ENCODE measurements around the gene BCO2. TPM values are rescaled to one million over a fixed set of nuclear protein-coding genes. Genes with fewer than 3 reads are reported as not detected.

Gene BCO2
- total RNA-seq, 1 donor from 2014 or later = 1.7 TPM

DNA sequence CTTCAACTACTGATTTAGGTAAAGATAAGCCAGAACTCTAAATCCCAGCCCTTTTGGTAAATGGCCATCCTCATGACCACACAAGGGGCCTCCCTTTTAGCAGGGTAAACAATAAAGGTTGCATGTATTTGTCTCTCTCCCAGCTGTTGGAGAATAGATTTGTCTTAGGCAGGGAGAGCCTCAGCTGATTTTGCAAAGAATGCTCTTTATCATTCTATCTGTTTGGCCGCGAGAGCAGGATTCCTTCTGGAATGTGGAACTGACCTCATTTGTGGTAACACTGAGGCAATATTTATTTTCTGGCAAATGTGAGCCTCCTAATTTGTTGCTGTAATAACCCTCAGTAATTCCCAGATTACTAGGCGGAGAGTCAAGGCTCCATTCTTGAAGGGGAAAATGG lies 66.2 kb downstream of the BCO2 start:
- intact Hi-C loops (cut with micrococcal nuclease) = no loop called here

GRCh38 chr11:112247201-112247600 lies 71.9 kb downstream of the BCO2 start:
- intact Hi-C loops (cut with micrococcal nuclease) = no loop called here

DNA sequence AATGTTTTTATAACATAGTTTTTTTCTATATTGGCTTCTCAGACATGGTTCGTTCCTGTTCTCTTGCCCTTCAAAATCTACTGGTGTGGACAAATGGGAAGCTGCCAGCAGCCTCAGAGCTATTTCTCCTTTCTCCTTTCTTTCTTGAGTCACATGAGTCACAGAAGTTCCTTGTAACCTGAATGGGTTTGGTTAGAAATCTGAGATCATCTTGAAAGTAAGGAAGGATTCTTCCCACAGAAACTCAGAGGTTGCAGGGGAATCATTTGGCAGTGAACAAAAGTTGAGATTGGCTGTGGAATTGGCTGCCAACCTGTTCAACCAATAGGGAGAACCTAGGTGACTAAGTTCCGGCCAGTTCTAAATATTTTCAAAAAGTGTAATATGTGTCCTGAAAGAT lies 72.9 kb downstream of the BCO2 start:
- intact Hi-C loops (cut with micrococcal nuclease) = no loop called here

- intact Hi-C loops (cut with micrococcal nuclease) = no loop called here
Measured at GRCh38 chr11:112249871-112250610, 74.7 kb downstream of the BCO2 start.

DNA sequence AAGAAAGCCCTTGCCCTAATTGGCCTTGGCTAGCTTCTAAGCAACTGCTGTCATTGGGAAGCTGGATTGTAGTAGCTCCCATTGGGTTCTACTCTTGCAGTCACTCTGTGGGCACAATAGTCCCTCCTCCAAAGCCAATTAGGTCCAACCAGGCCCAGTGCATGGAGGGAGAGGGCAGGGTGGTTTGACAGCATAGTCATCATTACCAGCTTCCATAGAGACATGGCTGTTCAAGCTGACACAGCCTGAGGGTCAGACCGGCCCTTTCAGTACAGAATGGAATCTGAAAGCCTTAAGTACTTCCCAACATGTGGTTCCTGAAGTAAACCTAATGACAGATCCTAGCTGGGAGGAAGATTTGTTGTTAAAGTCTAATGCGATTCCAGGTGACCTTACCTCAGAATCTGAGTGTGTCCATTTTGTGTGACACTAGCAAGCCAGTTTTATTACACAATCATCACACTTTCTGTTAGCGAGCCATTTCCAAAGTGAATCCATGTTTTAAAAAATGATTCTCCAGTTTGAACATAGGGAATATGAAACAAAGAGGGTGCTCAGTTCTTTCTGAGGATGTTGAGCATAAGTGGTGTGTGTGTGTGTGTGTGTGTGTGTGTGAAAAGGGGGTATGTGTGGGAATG lies 78.4 kb downstream of the BCO2 start:
- intact Hi-C loops (cut with micrococcal nuclease) = no loop called here

DNA sequence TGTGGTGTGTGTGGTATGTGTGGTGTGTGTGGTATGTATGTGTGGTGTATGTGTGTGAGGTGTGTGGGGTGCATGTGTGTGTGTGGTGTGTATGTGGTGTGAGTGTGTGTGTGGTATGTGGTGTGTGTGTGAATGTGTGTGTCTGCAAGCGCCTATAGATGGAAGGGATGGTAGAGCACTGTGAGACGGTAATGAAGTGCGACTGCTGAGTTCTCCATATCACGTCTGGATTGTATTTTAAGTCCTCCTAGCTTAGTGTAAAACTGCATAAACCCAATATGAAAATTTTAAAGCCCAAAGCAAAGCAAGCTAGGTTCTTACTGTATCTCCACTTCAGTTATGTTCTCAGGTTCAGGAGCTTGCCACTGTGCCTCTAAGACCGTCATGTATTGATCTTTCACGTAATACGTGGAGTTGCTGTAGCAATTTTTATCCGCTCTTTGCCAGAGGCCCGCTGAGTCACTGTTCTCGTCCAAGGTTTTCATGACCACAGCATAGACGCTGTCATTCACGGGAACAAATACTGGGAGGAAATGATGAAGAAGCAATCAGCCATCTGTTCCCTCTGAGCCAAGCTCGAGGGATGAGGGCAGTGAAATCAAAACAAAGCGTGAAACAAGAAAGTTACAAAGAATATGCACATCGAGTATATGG lies 79.9 kb downstream of the BCO2 start:
- intact Hi-C loops (cut with micrococcal nuclease) = no loop called here

DNA sequence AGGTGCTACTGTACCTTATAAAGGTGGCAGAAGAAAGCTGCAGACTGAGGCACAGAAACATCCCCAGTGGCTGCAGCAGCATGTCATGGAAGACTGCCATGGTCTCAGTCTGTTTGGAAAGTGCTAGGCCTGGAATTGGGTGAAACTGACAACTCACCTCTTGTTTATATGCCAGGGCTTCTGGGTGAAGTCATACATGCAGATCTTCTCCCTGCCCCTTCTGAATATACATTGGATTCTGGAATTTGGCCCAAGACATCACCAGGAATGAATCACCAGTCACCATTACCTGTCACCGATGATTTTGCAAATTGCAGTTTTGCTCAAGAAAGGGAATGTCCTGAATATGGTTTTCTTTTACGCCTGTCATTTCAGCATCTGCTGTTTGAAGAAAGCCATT lies 85.2 kb downstream of the BCO2 start, which contains the start of gene PLET1:
PLET1 (minus strand) TSS at position 371 of the 400 bp plus-strand sequence; CDS start at position 100, 271 bp downstream.
- intact Hi-C loops (cut with micrococcal nuclease) = no loop called here

DNA sequence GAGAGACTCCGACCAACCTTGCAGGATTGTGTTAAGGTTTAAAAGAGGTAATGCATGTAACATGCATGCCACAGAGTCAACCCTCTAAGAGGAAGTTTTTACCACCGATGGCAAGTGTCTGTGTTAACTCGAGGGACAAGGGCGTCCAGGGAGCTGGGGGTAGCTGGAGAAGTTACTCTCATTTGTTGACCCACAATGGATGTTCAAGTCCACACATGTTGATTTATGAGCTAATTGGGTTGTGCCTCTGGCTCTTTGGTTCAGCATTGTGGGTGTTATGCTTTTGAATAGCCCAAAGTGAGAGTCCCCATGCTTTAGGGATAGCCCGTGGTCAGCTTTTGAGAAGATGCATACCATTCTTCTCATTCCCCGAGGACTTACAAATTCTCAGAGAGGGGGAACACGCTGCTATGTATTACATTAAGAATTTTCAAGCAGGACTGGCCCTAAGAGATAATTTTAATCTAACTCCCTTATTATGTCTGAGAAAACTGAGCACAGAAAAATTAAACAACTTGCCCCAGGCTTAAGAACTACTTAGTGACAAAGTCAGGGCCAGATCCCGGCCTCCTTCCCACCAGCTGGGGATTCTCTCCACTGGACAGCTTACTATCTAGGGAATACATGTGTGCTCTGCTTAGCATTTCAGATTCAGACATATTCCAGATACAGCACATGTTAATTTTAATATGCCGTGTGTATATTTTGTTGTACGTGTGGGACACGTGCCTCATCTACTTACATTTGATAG lies 90.5 kb downstream of the BCO2 start:
- intact Hi-C loops (cut with micrococcal nuclease) = no loop called here

- intact Hi-C loops (cut with micrococcal nuclease) = no loop called here
Measured at GRCh38 chr11:112266410-112266778, 91.1 kb downstream of the BCO2 start.

GRCh38 chr11:112267188-112267591 lies 91.9 kb downstream of the BCO2 start:
- intact Hi-C loops (cut with micrococcal nuclease) = no loop called here

DNA sequence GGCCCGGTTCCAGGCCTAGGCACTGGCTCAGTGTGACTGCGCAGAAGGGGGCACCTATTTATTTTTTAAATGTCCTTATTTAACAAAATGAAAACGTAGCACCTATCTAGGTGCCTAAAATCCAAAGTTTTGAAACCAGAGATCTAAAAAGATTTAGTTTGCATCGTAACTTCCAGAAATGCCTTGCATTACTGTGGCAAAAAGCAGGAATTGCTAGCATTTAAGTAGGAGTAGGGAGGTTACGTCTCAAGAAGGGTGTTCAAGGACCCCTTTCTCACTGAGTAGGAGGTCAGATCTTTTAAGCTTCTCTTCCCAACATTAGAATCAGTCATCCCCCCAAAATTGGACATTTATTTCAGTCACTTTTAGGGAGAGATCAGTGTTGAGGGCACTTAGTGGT lies 93.1 kb downstream of the BCO2 start:
- intact Hi-C loops (cut with micrococcal nuclease) = no loop called here

Other genes starting within 250 kb of the BCO2 start
- gene DIXDC1, start 238.2 kb upstream of the BCO2 start, total RNA-seq = 6.5 and 7.7 TPM in 2 replicates
- gene DLAT, start 150.1 kb upstream of the BCO2 start, total RNA-seq = 31.1 and 31.7 TPM in 2 replicates
- gene PIH1D2, start 101.5 kb upstream of the BCO2 start, total RNA-seq = not detected in 2 replicates
- 20.6 and 22.5 TPM in 2 replicates for gene NKAPD1, start 101.2 kb upstream of the BCO2 start, total RNA-seq
- gene TIMM8B, start 88.8 kb upstream of the BCO2 start, total RNA-seq = 52.0 and 60.2 TPM in 2 replicates
- 84.0 and 86.2 TPM in 2 replicates for gene SDHD, start 88.6 kb upstream of the BCO2 start, total RNA-seq
- gene IL18, start 11.4 kb upstream of the BCO2 start, total RNA-seq = 0.17 and 0.39 TPM in 2 replicates
- 0.46 TPM in 1 of 2 replicates, not detected in the other for gene TEX12, start 8.1 kb upstream of the BCO2 start, total RNA-seq
- 23.5 and 24.8 TPM in 2 replicates for gene PTS, start 50.9 kb downstream of the BCO2 start, total RNA-seq
- gene PLET1, start 85.3 kb downstream of the BCO2 start, total RNA-seq = not detected in 2 replicates